COLO668 (cell line): ENCODE data around the gene TNFRSF11A.

Experiments
- DNase-seq: peaks from one replicate; lab custom pipeline; 2025; ENCODE audit not compliant: unreplicated experiment; lab: John Stamatoyannopoulos, UW

The TNFRSF11A gene

DNA sequence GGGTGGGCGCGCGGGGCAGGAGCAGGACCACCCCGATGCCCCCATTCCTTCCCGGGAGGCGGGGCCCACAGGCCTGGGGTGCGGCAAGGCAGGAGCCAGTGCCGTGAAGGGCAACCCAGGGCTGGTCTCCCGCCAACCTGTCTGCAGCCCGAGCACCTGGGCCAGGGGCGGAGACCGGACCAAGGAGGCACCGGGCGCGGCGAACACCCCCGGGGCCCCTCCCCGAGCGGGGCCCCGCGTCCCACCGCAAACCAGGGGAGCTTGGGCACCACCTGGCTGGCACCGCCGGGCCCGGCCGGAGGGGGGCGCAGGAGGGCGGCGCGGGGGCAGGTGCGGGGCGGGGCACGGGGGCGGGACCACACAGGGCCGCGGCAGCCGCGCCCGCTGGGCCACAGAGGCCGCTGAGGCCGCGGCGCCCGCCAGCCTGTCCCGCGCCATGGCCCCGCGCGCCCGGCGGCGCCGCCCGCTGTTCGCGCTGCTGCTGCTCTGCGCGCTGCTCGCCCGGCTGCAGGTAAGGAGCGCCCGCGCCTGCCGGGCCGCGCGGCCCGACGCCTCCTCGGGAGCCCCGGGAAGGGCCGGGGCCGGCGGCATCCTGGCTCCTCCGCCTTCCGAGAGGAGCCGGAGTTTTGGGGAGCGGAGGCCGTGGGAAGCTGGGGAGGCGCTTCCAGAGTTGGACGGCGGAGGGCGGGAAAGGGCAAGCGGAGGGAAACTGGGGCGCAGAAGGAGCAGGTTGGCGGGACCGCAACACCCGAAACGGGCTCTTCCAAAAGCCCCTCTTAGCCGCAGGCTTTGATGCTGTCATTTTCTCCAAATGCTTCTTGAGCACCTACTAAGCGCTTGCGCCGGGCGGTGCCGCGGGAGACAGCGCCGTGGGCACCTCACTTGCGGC lies at the start of gene TNFRSF11A:
TNFRSF11A (plus strand) TSS at position 394 of the 889 bp plus-strand sequence; CDS start at position 437, 43 bp downstream.
- DNase-seq, result peak; percentile 88

DNA sequence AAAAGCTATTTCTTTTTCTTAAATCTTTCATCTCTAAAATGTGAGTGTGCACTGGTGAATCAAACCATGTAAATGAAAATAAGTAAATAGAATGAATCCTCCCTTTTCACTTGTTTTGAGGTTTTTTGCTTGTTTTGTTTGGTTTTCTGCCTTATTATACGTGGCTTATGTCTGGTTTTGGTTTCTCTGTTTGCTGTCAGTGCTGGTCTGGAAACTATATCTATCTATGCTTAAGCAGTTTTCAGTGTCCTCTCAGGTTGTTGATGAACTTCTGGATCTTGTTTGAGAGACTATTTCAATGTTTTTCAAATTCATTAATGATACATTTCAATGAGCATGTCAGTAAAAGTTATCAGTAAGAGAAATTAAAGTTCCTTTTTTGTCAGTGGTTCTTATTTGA lies 48.1 kb upstream of the TNFRSF11A start:
- no peak for DNase-seq

DNA sequence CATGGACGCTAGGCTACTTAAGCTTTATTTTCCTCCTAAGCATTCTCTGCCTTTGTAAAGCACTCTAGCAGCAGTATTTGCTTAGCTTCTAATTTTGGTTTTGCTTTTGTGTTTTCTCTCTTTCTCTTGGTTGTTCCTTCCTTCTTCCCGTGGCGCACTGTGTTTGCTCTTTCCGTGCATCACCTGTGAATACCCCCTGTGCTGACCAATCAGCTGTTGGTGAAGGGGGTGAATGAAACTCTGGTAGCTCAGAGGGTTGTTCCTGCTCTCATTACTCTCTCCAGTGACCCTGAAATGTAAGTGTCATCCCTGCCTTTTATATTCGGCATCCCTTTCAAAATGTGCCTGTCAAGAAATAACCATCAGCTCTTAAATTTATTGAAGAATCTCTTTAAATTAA lies 45.5 kb upstream of the TNFRSF11A start:
- peak; percentile 39 for DNase-seq

DNA sequence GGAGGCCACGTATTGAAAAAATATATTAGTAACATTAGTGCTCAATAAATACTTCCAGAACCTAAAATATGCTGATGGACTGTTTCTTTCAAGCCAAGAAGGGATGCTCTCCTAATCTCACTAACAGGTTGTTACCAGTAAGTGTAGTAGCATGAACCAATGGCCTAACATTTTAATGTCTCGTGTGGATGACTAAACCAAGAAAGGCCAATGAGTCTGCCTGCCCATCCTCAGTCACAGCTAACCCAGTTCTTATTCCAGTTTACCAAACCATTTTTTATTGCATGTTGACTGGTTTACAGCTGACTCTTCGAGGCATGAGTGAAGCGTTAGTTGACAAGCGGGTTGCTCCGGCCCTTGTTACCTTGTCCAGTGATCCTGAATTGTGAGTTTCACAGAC lies 45.1 kb upstream of the TNFRSF11A start:
- no peak for DNase-seq

DNA sequence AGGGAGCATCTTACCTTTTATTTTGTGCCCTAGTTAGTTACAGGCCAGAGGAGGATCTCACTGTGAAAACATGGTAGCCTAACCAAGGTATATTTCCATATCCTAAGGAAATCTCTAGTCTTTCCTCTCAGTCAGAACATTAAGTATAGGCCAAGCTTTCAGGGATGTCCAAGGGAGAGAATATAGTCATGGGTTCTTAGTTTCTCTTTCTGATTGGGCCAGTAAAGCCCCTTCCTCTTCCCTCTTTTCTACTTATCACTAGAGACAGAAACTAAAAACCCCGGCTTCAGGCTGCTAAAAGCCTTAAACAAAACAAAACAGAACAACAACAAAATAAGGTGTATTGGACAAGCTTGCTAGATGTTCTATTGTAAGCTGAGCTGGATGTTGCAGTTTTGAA lies 44.3 kb upstream of the TNFRSF11A start:
- no peak for DNase-seq

DNA sequence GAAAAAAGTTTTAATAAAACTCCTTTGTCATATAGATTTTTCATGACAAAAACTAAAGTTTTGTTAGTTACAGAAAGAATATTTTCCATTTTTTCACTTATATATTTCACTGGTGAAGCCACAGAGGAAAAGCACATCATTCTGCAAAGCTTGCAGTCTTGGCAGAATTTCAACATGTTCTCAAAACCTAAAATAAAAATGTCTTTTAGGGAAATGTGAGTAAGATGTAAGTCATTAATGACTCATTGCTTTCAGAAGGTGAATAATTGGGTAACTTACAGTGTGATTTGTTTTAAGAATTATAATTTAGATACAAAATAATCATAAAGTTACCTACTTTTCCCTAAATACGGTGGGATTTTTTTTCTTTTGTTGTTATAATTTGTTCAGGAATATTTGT lies 43.4 kb upstream of the TNFRSF11A start:
- no peak for DNase-seq

DNA sequence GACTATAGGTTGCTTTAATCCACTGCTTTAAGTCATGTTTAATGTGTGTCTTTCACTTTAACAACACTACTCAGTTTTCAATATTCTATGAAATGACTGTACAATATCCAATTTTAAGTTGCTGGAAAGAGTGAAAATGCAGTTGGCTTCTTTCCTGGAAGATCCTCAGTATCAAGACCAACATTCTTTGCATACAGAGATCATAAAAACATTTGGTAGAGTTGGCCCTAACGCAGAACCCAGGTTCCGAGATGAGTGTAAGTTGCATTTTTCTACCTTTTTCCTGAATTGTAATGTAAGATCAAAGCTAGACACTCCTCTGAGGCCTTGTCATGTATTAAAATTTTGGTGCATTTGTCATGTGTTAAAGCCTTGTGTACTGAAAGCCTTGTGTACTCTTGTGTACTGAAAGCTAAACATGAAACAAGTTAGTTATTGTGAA lies 42.9 kb upstream of the TNFRSF11A start:
- DNase-seq, result no peak

DNA sequence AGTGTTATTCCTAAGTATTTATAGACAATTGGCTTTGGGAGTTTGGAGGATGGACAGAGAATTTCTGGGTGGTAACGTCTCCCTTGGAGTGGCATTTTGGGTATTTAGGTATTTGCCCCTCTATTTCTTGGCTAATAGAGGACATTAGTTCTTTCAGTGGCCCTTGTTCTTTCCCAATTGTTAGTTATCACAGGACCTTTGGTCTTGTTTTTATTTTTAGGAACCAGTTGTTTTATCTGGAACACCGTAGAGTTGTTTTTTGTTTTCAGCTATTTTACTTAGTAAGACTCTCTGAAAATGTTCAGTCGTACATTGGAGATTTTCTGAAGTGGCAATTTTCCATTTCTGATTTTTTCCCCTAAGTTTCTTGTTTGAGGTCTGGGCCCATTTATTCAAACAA lies 40.5 kb upstream of the TNFRSF11A start:
- DNase-seq, result no peak

DNA sequence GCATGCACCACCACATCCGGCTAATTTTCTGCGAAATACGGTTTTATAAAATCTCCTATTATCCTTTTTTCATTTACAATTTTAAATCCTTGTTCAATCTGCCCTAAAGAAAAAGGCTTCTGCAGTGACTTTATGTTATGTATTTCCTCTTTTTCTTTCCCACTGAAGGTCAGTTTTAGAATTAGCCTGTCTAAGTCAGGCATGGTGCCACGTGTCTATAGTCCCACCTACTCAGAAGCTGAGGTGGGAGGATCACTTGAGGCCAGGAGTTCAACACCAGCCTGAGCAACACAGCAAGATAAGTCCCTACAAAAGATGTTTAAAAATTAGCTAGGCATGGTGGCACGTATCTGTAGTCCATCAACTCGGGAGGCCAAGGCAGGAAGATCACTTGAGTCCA lies 39.8 kb upstream of the TNFRSF11A start:
- DNase-seq, result no peak

DNA sequence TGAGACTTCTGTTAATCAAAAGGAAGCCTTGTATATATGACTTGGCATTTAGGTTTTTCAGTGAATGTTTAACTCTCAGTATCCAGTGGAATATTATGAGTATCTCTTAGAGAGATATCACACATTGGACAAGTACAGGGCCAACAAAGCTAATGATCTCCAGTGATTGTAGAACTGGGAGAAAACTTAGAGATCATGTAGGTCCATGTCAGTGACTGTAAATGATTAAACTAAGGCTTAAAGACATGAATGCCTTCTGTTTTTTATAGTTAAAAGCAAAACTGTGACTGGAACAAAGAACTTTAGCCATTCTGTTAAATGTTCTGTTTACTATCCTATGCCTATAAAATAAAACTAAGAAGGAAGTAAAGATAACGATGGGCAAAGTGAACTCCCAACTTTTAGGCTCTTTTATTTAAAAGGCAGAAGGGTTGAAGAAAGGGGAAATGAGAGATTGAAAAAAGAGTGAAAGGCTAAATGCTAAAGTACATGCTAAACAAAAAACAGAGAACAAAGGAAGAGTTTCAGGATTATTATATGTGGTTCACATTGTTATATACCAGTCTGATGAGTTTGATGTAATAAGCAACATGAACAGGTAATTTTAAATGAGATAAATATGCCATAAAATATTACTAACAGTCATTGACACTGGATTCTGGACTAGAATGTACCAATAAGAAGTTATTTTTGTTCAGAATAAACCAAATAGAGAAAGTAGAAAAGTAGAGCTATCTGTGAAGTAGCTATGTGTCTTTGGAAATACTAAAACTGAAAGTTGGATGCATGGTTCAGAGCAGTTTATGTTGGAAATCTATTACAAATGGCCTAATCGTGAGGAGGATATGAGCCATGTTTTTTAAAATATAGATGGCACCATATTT lies 37.1 kb upstream of the TNFRSF11A start:
- no peak for DNase-seq

DNA sequence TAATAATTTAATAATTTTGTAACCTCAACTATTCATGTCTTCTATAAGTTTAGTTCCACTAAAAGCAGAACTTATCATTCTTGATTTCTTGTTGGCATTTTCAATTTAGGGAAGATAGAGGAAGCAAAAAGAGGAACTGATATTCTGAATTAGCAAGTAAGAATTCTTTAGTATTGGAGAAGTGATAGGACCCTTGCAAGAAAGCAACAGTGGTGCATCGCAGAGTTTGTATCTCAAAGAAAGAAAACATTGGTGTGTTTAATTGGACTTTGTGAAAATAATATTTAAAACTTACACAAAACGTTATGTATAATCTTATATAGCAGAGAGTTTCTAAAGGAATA lies 36.5 kb upstream of the TNFRSF11A start:
- DNase-seq, result no peak

DNA sequence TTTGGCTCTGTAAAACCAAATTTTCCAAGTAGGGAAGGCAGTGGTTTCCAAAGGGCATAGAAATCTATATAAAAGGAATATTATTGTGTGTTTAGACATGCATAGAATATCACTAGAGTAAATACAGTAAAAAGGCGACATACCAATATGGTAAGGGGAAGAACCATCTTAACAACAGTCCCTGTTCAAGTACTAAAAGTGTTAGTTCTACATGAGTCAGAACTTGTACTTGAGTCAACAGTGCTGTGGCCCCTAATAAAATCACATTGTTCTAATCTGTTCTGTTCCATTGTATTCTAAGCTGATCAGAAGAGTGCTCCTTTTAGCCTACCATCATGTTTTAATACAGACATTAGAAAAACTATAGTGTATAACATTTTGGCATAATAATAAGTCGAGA lies 36.1 kb upstream of the TNFRSF11A start:
- DNase-seq, result no peak

DNA sequence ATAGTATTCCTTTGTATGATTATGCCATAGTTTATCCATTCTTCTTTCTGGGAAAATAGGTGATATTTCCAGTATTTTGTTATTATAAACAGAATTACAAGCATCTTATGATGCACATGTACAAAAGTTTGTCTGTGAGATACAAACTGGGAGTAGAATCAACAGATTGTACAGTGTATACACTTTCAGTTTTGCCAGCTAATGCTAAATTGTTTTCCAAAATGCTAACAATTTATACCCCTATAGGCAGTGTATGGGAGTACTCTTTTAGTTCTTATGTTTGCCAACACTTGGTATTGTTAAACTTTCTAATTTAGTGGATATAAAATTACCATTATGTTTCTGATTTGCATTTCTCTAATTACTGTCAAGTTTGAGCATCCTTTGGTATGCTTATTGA lies 31.0 kb upstream of the TNFRSF11A start:
- no peak for DNase-seq

DNA sequence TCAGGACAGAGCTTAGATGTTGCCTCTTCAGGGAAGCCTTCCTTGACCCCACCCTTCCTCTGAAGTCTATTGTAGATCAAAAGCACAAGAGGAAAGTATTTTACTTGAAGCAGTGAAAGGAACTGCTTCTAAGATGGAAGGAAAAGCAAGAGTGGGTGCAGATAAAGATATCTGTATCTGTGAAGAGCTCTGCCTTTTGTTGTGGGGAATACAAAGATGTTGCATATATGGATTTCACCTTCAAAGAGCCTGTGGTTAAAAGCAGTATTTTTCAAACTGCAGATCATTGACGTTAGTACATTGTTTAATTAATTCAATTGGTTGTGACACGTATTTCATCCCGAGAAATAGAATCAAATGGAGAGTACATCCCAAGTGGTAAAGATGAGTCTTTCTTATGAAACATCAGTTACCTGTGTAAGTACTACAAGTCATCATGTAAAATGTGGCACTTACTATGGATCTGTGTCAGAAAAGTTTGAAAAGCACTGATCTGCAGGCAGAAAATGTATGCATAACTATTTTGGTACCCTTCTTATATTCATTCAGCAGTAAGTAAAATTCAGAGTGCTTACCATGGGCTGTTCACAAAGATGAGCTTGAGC lies 24.6 kb upstream of the TNFRSF11A start:
- no peak for DNase-seq

DNA sequence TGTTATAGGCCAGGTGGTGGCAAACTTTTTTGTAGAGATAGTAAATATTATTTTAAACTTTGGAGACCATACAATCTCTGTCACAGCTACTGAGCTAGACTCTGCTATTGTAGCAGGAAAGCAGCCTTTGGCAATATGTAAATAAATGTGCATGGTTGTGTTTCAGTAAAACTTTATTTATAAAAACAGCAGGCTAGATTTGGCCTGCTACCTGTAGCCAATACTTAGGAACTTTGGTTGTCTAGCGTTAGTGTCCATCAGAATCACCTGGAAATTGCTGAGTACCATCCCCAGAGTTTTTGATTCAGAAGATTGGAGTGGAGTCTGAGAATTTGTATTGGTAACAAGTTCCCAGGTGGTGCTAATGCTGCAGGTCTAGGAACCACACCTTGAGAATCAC lies 23.8 kb upstream of the TNFRSF11A start:
- DNase-seq, result no peak

DNA sequence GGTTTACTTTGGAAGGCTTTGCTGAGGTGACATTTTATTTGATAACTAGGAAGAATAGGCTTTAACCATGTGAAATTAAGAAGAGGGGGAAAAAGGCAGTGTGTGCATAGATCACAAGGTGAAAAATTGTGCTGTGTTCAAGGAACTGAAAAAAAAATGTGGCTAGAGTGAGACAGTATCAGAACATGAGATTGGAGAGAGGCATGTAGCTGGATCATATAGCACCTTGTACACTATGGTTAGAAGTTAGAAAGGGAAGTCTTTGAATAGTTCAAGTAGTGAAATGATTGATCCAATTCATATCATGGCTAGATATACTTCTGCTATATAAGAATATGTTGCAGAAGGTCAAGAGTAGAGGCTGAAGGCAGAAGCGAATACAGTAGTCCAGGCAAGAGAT lies 12.3 kb upstream of the TNFRSF11A start:
- DNase-seq, result no peak

DNA sequence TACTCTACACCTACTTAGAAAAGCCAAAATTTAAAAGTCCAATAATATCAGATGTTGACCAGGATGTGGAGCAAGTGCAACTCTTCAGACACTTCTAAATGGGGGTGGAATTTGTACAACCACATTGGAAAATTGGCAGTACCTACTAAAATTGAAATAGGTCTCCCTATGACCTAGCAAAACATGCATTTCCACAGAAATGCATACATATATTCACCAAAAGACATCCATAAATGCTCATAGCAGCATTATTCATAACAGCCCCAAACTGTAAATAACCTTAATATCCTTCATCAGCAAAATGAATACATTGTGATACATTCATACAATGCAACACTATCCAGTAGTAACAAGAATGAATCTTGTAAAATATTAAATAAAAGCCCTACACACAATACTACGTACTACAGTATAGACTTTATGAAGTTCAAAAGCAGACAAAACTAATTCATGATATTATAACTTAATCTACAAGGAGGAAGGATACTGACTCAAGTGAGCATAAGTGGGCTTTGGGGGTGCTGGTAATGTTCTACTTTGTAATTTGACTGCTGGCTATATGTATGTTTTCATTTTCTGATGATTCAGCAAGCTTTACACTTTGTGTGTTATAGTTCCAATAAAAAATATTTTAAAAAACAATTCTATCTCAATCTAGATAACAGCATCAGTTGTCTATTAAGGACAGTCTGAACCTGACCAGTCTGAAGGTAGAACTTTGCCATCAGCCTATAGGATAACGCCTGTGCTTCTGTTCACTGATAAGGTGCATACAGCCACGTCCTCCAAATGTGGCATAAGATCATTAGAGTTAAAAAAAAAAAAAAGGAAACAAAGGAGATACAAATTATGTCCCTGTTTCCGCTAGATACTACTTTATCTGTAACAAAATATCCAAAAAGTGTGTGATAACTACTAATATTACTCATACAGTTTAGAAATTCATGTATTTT lies 6.6 kb upstream of the TNFRSF11A start:
- no peak for DNase-seq

DNA sequence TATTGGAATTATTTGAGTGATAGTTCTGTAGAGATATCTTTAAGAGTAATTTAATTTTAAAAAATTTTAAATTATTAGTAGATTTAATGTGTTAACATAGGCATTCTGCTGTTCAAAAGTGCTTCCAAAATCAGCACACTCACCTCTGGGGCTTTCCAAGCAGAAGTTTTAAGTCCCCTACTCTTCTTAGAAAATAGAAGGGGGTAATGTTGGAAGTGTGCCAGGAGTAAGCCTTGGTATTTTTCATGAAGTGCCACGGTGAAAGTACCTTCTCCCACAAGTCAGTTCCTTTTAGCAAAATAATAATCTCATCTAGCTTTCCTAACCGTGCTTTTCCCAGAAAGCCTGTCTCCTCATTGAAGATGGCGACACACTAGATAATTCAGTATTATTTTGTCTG lies 3.9 kb upstream of the TNFRSF11A start:
- DNase-seq, result no peak

DNA sequence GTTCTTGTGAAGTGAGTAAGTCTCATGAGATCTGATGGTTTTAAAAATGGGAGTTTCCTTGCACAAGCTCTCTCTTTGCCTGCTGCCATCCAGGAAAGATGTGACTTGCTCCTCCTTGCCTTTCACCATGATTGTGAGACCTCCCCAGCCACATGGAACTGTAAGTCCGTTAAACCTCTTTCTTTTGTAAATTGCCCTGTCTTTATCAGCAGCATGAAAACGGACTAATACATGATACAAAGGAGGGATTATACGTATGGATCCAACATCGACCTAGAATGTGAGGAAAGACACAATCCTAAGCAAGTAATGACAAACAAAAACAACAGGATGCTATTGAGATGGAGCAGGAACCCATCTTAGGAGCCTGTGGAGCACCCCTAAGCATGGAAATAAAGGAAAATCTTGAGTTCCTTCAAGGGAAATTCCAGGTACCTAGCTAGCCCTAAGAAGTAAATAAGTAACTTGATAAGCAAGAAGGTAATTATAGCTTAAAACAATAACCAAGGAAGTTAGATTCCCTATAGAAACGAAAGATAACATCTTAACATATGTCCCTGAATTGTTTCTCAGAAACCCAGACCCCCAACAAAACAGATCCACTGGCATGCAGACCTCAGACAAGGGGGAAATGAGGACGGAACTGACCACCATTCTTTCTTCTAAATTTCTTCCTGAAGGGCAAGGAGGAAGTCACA lies 1.5 kb upstream of the TNFRSF11A start:
- DNase-seq, result no peak
